Gastrocnemius medialis (tissue), 4 donors: ENCODE data around the gene PIGN.

Source experiments
- POLR2A ChIP-seq, 2 donors: fragments of 450-650 bp; IDR thresholded peaks; one replicate each; pipeline ENCODE4 v1.6.1; 2017; ENCODE audit warnings: antibody characterized with exemption in 2 of 2, mild to moderate bottlenecking in 2 of 2, moderate library complexity in 2 of 2
- TF ChIP-seq, protein P1 (sequence below), 5 experiments: fragments of 450-650 bp in 3 of 5; fragments of 200-600 bp in 2 of 5; sonication (generic) in 2 of 5; IDR thresholded peaks in 4 of 5; conservative IDR thresholded peaks in 1 of 5; 1 replicate in 4 of 5; 2 replicates in 1 of 5; pipeline ENCODE4 v1.5.1; 2016 to 2019; ENCODE audit warnings: antibody characterized with exemption in 5 of 5, mild to moderate bottlenecking in 3 of 5, moderate library complexity in 3 of 5

DNA sequence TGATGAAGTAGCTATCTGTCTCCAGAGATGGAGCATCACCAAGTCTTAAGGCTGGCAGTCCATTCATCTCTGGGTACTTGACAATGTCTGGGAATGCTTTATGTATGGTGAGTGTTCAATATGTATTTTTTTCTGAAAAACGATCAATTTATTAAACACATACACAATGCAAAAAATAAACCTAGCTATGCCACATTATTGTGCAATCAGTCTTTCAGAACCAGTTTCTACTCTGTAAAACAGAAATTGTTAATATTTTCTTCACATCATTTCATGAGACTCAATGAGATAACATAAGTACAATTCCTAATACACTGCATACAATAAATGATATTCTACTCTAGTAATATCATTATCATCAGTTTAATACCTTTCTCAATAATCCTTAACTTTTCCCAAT, 122.5 kb downstream of the PIGN start:
- TF ChIP-seq POLR2A (IDR thresholded peaks at IDR 0.05): no peak
- TF ChIP-seq, protein P1, sequence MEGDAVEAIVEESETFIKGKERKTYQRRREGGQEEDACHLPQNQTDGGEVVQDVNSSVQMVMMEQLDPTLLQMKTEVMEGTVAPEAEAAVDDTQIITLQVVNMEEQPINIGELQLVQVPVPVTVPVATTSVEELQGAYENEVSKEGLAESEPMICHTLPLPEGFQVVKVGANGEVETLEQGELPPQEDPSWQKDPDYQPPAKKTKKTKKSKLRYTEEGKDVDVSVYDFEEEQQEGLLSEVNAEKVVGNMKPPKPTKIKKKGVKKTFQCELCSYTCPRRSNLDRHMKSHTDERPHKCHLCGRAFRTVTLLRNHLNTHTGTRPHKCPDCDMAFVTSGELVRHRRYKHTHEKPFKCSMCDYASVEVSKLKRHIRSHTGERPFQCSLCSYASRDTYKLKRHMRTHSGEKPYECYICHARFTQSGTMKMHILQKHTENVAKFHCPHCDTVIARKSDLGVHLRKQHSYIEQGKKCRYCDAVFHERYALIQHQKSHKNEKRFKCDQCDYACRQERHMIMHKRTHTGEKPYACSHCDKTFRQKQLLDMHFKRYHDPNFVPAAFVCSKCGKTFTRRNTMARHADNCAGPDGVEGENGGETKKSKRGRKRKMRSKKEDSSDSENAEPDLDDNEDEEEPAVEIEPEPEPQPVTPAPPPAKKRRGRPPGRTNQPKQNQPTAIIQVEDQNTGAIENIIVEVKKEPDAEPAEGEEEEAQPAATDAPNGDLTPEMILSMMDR (IDR thresholded peaks at IDR 0.05 in 4 of 5, conservative IDR thresholded peaks at IDR 0.05 in 1 of 5): no peak
